ENCODE measurements around the gene MBOAT1.

MBOAT1 gene

DNA sequence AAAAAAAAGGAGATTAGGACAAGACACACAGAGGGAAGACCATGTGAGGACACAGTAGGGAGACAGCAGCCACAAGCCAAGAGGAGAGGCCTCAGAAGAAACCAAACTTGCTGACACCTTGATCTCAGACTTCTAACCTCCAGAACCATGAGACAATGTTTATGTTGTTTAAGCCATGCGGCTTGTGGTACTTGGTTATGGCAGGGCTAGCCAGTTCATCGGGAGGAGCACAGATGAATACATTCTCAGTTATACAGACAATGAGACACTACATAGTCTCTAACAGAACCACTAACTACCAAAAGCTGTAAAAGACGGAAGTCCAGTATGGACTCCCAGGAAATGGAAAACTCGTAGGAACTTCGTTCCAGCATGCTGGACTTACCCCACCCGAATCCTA is 116.8 kb downstream of the MBOAT1 start:
- DNase-seq, result no peak

DNA sequence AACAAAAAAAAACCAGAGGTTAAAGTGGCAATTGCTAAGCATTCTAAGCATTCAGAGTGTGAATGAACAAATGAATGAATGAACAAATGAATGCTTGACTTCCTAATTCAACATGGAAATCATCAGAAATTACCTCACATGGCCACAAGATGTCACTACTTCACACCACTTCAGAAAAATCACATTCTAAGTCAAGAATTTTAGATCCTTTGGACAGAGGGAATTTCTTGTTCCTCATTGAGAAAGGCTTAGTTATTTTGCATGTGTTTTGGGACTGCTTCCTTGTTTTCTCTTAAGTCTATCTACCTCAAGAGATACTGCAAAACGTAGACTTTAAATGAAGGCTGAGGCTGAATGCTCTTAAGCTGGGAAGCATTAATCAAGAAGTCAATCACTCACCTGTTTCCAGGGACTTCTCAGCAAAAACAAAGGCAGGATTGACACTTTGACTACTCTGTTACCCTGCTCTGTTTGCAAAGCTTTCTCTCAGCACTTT is 120.2 kb downstream of the MBOAT1 start:
- DNase-seq, result no peak

DNA sequence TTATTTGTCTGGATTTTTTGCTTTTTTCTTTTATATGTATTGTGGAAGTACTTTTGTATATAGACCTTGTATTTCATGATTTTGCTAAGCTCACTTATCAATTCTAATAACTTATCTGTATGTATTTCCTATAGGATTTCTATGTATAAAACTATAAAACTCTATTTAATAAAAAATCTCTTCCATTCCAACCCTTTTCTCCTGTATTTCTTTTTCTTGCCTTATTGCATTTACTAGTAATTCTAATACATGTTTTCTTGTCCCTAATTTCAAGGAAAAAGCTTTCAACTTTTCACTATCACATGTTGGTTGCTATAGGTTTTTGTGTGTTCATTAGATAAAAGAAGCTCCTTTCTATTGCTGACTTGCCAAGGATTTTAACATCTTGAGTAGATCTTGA is 125.3 kb downstream of the MBOAT1 start:
- no peak for DNase-seq

DNA sequence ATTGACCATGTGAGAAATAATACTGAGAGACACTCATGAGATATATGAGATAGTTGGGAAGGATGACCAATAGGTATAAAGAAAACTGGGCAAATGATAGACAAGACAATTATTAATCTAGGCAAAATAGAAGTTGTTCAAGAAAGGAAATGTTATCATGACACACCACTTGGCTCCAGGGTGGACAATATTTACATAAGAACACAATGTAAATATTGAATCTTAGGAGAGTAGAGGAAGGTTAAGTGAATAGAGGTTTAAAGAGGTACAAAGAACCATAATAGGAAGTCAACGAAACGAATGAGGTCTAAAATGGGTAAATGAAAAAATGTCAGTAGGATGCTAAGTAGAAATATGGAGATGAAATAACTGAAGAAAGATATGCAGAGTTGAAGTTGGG is 126.5 kb downstream of the MBOAT1 start:
- no peak for DNase-seq

DNA sequence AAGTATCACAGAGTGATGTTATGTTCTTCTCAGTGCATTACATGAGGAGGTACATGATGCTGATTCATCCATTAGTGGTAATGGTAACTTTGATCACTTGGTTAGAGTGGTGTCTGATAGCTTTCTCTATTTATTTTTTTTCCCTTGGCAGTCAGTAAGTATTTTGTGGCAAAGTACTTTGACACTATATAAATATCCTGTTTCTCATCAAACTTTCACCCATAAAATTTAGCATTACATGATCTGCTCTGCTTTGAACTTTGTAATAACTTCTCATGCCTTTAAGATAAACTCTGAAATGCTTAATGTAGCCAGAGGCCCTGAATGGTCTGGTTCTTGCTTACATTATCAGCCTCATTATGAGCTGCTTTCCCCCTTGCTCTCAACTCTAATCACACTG is 127.9 kb downstream of the MBOAT1 start:
- DNase-seq, result no peak

DNA sequence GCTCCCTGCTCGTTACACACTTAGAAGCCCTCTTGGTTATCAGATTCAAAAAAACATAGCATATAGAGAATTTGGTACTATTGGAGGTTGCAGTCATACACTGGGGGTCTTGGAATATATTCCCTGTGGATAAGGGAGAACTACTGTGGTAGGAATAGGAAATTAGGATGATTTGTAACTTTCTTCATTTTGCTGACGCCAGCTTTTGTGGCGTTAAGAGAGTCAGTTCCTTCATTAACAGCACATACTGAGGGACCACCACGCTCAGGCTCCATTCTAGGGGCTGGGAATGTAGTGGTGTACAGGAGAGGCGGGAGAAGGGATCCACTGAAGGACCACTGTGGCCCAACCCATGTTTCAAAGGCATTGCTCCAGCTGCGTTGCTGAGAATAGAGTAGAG is 140.3 kb downstream of the MBOAT1 start:
- no peak for DNase-seq

DNA sequence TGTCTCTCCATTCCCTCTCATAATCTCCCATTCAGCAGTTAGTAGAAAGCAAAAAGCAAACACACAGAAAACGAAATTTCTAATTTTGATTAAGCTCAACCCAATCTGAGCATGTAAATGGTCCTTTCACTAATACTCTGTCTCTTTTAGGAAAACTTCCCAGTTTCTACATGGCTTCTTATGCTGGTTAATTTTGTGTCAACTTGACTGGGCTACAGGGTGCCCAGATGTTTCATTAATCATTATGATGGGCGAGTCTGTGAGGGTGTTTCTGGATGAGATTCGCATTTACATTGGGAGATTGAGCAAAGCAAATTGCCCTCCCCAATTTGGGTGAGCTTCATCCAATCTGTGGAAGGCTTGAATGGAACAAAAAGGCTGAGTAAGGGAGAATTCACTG is 142.2 kb downstream of the MBOAT1 start:
- no peak for DNase-seq

DNA sequence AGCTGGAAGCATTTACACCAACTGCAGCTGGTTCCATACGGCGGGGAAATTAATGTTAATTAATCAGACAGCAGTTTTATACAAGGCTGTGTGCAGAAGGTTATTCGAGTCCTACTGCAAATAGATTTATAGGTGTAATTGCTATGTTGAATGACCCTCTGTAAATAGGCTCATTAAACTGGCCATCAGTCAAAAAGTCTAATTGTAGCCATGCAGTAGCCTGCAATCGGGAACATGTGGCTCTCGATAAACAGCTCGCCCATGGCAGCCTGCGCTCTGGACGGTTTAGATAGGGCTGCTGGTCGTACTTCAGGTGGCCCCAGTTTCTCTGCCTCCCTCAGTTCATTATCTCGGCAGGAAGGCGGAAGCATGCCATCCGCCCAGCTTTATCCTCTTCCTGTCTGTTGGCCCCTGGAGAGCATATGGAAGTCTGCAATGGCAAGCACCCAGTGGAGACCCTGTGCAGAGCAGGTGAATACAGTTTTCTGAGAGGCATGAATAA is 143.2 kb downstream of the MBOAT1 start:
- no peak for DNase-seq

DNA sequence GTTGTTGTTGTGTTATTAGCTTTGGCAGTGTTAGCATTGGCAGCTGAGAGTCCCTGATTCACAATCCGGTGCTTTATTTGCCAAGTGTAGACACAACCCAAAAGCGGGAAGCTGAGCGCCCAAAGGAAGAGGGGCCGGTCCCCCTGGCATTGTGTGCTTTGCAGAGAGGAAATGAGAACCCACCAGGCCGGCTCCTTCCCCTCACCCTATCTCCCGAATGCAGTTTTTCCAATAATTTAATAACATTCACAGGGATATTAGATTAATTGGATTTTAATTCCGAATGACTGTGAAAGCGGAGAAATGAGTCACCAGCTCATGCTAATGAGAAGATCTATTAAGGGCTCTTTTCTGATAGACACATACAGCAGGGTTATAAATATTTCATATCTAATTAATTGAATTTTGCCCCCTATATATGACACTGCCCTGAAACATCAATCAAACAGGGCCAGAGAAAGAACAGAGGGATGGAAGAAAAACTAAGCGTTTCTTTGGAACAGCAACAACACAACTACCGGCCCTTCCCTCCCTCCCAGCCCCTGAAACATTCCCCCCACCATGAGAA is 143.8 kb downstream of the MBOAT1 start:
- DNase-seq, result no peak

DNA sequence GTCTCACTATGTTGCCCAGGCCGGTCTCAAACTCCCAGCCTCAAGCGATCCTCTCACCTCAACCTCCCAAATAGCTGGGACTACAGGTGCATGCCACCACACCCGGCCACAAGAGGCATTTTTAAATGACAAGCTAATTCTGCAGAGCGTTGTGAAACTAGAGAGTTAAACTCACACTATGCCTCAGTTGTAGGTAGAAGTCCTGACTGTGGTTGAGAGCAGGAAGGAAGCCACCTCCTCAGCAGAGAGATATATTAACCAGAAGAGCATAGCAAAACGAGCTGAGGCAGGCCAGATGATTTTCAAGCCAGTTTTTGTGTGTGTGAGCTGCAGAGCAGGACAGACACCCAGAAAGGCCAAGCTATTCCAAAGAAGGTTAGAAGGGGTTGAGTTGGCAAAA is 150.3 kb downstream of the MBOAT1 start:
- no peak for DNase-seq

DNA sequence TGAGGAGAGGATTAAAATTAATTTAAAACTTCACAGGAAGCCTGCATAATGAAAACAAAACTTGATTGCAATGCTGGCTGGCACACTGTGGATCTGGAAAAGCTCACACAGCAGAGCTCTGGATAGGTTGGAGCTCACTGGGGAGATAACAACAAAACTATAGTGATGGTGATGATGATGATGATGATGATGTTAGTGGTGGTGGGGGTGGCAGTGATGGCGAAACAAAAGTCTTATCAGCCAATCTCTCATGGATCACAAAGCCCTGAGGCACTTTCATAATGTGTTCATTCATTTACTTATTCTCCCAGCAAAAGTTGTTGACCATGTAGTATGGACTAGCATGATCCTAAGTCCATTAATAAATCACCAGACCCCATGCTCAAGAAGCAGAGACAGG is 152.0 kb downstream of the MBOAT1 start:
- no peak for DNase-seq

DNA sequence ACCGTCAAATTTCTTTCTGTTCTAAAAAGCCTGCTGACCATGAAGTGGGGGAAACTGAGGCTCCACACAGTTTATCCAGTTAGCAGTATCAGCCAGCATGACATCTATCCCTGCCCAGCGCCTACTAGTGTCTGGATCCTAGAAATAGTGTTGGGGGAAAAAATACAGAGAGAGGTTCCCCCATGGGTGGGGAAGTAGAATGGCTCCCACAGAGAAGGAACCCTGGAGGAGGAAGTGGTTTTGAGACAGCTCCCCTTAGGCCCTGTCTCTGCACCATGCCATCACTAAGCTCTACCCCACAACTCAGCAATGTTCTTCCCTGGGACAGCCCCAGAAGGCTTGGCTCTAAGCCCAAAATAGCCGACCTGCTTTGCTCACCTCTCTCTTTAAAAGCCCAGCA is 153.4 kb downstream of the MBOAT1 start:
- DNase-seq, result no peak

DNA sequence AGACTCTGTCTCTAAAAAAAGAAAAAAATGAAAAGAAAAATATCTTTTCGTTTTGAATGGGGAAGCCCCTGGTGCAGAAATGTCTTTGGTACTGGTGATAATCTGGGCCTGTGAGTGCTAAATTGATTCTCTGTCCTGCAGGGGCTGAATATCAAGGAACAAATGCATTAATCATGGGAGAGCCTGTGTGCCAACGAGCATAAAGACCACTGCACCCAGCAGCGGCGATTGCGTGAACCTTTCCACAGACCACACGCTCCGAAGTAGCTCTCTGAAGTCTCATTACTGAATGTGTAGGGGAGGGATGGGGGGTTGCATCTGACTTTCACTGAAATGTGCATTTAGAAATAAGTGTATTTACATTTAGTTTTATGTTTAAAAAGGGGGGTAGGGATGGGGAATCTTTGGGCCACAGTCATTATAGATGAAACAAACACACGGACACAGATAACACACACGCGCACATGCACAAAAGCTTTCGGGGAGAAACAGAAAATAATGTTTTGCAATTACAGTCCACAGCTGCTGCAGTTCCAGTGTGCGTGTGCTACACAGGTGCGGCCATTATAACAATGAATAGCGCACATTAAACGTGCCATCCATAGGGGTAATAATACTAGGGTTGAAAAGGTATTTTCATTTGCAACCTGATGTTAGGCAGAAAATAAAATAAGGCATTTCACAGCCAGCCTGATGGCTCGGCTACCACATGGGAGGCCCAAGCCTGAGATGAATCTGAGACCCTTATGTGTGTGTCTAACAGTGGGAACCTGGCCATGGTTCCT is 154.0 kb downstream of the MBOAT1 start:
- no peak for DNase-seq

DNA sequence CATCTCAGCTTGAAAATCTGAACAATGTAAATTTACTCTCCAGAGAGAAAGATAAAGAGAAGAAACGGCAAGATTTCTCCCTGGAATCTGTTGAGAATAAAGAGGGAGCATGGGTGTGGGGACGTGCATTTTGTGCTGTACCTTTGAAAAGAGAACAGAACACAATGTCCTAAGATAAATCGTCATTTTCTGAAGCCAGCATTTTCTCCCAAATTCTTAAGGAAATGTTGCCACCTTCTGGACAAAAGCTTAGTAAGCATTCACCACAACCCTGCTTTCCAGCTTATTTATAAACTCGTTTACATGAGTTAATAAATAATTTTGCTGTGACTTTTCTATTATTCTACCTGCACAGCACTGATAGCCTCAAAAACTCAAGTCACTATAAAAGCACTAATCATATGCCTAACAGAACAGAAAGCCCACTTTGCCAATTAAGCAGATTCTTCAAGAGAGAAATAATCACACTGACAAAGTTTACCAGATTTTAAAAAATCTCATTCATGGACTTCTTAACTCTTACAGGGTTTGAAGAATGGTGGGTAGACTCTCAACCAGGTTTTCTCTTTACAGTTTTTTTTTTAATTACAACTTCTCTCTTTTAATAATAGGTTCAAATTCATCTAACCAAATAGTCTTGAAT is 155.8 kb downstream of the MBOAT1 start:
- DNase-seq, result no peak

DNA sequence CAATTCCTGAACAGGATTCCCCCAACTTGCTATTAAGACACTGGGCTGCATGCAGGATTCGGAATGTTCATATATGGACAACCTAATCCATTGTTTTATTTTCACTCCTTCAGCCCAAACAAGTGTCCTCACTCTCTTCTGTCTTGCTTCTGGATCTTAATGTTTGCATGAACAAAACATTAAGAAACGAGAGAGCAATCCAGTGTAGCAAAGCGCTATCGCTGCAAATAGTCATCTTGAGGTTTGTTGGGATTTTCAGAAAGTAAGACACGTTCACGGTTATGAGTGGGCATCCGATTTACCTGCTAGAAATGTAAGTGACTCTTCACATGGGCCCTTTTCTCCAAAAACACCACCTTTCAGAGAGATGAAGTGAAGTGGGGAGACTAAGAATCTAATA is 156.4 kb downstream of the MBOAT1 start:
- no peak for DNase-seq
